ENCODE results near the gene CLEC7A.

DNA sequence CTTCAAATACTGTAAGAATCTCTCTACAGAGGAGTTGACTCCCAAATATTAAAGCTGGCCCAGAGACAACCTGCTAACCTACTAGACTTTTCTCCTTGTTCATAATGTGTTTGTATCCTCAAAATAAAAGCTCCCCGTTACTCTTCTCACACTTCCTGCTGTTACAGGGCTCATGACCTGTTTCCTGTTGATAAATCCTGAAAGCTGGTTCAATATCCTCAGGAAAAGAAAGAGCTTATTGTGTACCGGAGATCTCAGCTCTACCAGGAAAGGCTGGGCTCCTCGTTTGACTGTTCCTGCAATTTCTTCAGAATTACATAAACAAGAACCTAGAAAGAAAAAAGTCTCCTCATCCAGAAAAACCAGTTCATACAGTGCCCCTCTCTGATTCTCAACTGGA, 62.1 kb downstream of the CLEC7A start:
- peak in 1 of 3 donors; percentile 69 for TF ChIP-seq POLR2AphosphoS5 (IDR thresholded peaks at IDR 0.05)
- TF ChIP-seq CTCF (IDR thresholded peaks at IDR 0.05 in 8 of 11, conservative IDR thresholded peaks at IDR 0.05 in 3 of 11), result no peak

Data from spleen (tissue), 7 donors.